Measurements from ENCODE around the gene SACS.

DNA sequence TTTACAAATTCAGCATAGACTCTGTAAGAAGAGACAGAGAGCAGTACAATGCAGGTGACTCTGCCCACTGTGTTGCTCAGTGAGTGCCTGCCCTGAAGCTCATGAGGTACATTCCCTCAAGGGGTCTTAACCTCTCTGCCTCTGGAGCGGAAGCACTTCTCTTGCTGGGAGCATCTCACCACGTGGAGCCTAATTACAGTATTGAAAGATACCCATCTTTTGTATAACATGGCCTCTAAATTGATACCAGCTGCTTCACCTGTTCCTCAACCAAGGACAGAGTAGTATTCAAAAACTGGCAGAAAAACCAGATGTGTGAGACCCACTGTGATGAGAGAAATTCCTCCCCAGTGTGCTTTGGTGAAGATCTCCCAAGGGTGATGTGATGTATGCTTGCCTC, 77.1 kb downstream of the SACS start:
- TF ChIP-seq, protein P1, sequence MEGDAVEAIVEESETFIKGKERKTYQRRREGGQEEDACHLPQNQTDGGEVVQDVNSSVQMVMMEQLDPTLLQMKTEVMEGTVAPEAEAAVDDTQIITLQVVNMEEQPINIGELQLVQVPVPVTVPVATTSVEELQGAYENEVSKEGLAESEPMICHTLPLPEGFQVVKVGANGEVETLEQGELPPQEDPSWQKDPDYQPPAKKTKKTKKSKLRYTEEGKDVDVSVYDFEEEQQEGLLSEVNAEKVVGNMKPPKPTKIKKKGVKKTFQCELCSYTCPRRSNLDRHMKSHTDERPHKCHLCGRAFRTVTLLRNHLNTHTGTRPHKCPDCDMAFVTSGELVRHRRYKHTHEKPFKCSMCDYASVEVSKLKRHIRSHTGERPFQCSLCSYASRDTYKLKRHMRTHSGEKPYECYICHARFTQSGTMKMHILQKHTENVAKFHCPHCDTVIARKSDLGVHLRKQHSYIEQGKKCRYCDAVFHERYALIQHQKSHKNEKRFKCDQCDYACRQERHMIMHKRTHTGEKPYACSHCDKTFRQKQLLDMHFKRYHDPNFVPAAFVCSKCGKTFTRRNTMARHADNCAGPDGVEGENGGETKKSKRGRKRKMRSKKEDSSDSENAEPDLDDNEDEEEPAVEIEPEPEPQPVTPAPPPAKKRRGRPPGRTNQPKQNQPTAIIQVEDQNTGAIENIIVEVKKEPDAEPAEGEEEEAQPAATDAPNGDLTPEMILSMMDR (IDR thresholded peaks at IDR 0.05; ENCODE audit: low read length) = no peak
- no peak for TF ChIP-seq EZH2 (IDR thresholded peaks at IDR 0.05; ENCODE audit: borderline replicate concordance, low read length)

Data from OCI-LY1 (cell line).